B cell (primary cell): ENCODE results near the gene ABL1. TPM values are rescaled to one million over a fixed set of nuclear protein-coding genes. Genes with fewer than 3 reads are reported as not detected.
"Not testable (repeated sequence)": the region's sequence is repeated elsewhere in the genome, so short reads cannot be mapped to it uniquely, and the experiment has no call there.

Experiments
- ATAC-seq: fragments of 200-7000 bp; cut with Tn5 transposase; one replicate; pipeline ENCODE4 v1.10.0; 2021; ENCODE audit warnings: low read depth, mild to moderate bottlenecking, moderate number of reproducible peaks, moderate library complexity
- CTCF ChIA-PET: fragments of 350-600 bp; sonication (Branson Sonifier 250); formaldehyde crosslinking; loops from one replicate; lab custom pipeline; 2021; ENCODE audit warnings: antibody characterized with exemption, inconsistent platforms; lab: Charles Lee
- POLR2A ChIA-PET: fragments of 350-600 bp; sonication (Branson Sonifier 250); formaldehyde crosslinking; loops from one replicate; lab custom pipeline; 2021; ENCODE audit warnings: antibody characterized with exemption; lab: Charles Lee
- DNase-seq: peaks from one replicate; pipeline ENCODE4 v3.0.0; 2013
- H2AFZ ChIP-seq: 2 replicates; pipeline ENCODE4 v1.6.1; 2012; ENCODE audit warnings: mild to moderate bottlenecking, low read depth, low read length; ENCODE audit not compliant: insufficient read depth, poor library complexity, severe bottlenecking
- H3K27ac ChIP-seq, 2 donors: 1 replicate in 1 of 2; 2 replicates in 1 of 2; pipeline ENCODE4 v1.5.1; 2012 to 2013; ENCODE audit warnings: low read length in 2 of 2, mild to moderate bottlenecking in 2 of 2, moderate library complexity in 1 of 2
- H3K27me3 ChIP-seq, 4 experiments: fragments of 200-600 bp in 1 of 4; sonication (generic) in 1 of 4; replicated peaks in 1 of 4; 1 replicate in 2 of 4; 2 replicates in 2 of 4; pipeline versions ENCODE4 v1.6.1 to v1.7.0; 2013 to 2016; ENCODE audit warnings: low read length in 3 of 4, mild to moderate bottlenecking in 2 of 4, mixed read lengths in 1 of 4, moderate library complexity in 1 of 4; ENCODE audit not compliant: insufficient read depth in 4 of 4, control insufficient read depth in 3 of 4; ENCODE audit errors: control extremely low read depth in 1 of 4
- H3K36me3 ChIP-seq, 2 experiments: replicated peaks in 1 of 2; 1 replicate in 1 of 2; 2 replicates in 1 of 2; pipeline versions ENCODE4 v1.6.1 to v1.7.1; 2013; ENCODE audit warnings: low read length in 1 of 2; ENCODE audit not compliant: insufficient read depth in 2 of 2, control insufficient read depth in 1 of 2; ENCODE audit errors: control extremely low read depth in 1 of 2, extremely low read depth in 1 of 2
- H3K4me1 ChIP-seq, 2 donors: fragments of 200-600 bp in 1 of 2; sonication (generic) in 1 of 2; 1 replicate in 1 of 2; 2 replicates in 1 of 2; pipeline versions ENCODE4 v1.5.1 to v1.6.1; 2013 to 2017; ENCODE audit warnings: low read length in 2 of 2; ENCODE audit not compliant: control insufficient read depth in 2 of 2, insufficient read depth in 2 of 2
- H3K4me2 ChIP-seq: replicated peaks from 2 replicates; pipeline ENCODE3; 2012; ENCODE audit warnings: mild to moderate bottlenecking, low read depth, low read length; ENCODE audit not compliant: poor library complexity, severe bottlenecking
- H3K4me3 ChIP-seq, 5 experiments: fragments of 200-600 bp in 1 of 5; sonication (generic) in 1 of 5; 1 replicate in 3 of 5; 2 replicates in 2 of 5; pipeline versions ENCODE4 v1.5.1 to v1.7.0; 2011 to 2016; ENCODE audit warnings: low read length in 4 of 5, mild to moderate bottlenecking in 4 of 5, low read depth in 2 of 5, control low read depth in 1 of 5, moderate library complexity in 1 of 5; ENCODE audit not compliant: insufficient read depth in 1 of 5; ENCODE audit errors: control extremely low read depth in 1 of 5, extremely low read depth in 1 of 5
- H3K79me2 ChIP-seq: fragments of 200-600 bp; sonication (generic); one replicate; pipeline ENCODE4 v1.6.0; 2016; ENCODE audit warnings: low read length; ENCODE audit not compliant: control insufficient read depth, insufficient read depth
- H3K9ac ChIP-seq: fragments of 200-600 bp; sonication (generic); 2 replicates; pipeline ENCODE4 v1.6.1; 2017; ENCODE audit warnings: mild to moderate bottlenecking, low read length, moderate library complexity
- H3K9me3 ChIP-seq, 3 donors: one replicate each; pipeline versions ENCODE4 v1.6.1 to v1.7.1; 2013; ENCODE audit warnings: low read length in 2 of 3; ENCODE audit not compliant: control insufficient read depth in 2 of 3, insufficient read depth in 1 of 3; ENCODE audit errors: control extremely low read depth in 1 of 3
- H4K20me1 ChIP-seq: 2 replicates; pipeline ENCODE4 v1.6.0; 2012; ENCODE audit warnings: mild to moderate bottlenecking, low read length; ENCODE audit not compliant: insufficient read depth, control insufficient read depth, poor library complexity, severe bottlenecking
- H3K27ac Mint-ChIP-seq: one replicate; pipeline ENCODE4 v1.8.0; 2021; ENCODE audit warnings: mixed read lengths
- H3K27me3 Mint-ChIP-seq: one replicate; pipeline ENCODE4 v1.8.0; 2021; ENCODE audit warnings: mixed read lengths
- H3K4me1 Mint-ChIP-seq: one replicate; pipeline ENCODE4 v1.8.0; 2021; ENCODE audit warnings: mixed read lengths
- H3K4me3 Mint-ChIP-seq: one replicate; pipeline ENCODE4 v1.8.0; 2021; ENCODE audit warnings: mixed read lengths
- H3K9me3 Mint-ChIP-seq: one replicate; pipeline ENCODE4 v1.8.0; 2022; ENCODE audit warnings: mixed read lengths; ENCODE audit not compliant: insufficient read depth
- EZH2 ChIP-seq: IDR thresholded peaks from 2 replicates; pipeline ENCODE4 v1.6.1; 2012; ENCODE audit warnings: borderline replicate concordance, low read depth, mild to moderate bottlenecking, moderate library complexity, low read length; ENCODE audit not compliant: insufficient read depth, poor library complexity, severe bottlenecking
- WGBS: methylation state at CpG from one replicate; pipeline ENCODE4 v1.1.5; 2013; ENCODE audit warnings: missing lambda C conversion rate; ENCODE audit not compliant: insufficient coverage; 5-methylcytosine and 5-hydroxymethylcytosine counted together
- intact Hi-C: fragments of 100-400 bp; cut with micrococcal nuclease; formaldehyde crosslinking; loops from one replicate; pipeline ENCODE4 v1.10.0; 2022
- polyA plus RNA-seq: library from polyadenylated mRNA; depleted of rRNA; stranded (reverse); fragments of >200 nt; gene quantifications from 2 replicates; pipeline ENCODE4 v1.2.3, GENCODE V29; 2012
- total RNA-seq, 2 donors: library from RNA; stranded (reverse); fragments of 120-200 nt in 1 of 2; gene quantifications; 1 replicate in 1 of 2; 2 replicates in 1 of 2; pipeline versions ENCODE4 v1.2.3 to v1.2.4, GENCODE V29; 2013 to 2022
- TF ChIP-seq, protein P1 (sequence below): fragments of 200-600 bp; IDR thresholded peaks from one replicate; pipeline ENCODE4 v1.8.0; 2022; ENCODE audit warnings: antibody characterized with exemption, mild to moderate bottlenecking

ABL1 gene
- total and polyA plus RNA-seq, 2 donors (not counting 1 experiment from before 2014, with no cell fraction given) = 11.9 to 46.0 TPM

DNA sequence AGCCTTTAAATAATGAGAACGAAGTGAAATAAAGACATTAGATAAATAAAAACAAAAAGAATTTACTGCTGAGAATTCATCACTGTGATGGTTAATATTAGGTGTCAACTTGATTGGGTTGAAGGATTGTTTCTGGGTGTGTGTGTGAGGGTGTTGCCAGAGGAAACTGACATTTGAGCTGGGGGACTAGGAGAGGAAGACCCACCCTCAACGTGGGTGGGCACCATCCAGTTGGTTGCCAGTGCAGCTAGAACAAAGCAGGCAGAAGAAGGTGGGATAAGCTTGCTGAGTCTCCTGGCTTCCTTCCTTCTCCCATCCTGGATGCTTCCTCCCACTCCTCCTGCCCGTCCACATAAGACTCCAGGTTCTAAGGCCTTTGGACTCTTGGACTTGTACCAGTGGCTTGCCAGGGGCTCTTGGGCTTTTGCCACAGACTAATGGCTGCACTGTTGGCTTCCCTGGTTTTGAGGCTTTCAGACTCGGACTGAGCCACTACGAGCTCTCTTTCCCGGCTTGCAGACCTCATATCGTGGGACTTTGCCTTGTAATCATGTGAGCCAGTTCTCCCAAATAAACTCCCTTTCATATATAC, 43.7 kb upstream of the ABL1 start:
- Histone ChIP-seq H3K9me3 (peaks cover 0 to 14% (median 8%) of the 10 kb centered on the region in 3 donors), H4K20me1 (peaks cover 25% of the 10 kb centered on the region), H3K27ac (no peak overlapping the region), H3K4me3 (no peak overlapping the region), H3K36me3 (no peaks in the 10 kb centered on the region), H3K9ac (no peak overlapping the region), H3K4me1 (no peaks in the 10 kb centered on the region), H3K79me2 (peaks cover 39% of the 10 kb centered on the region), H2AFZ (no peak overlapping the region), H3K4me2 (no peak overlapping the region), H3K27me3 (no peaks in the 10 kb centered on the region)
- TF ChIP-seq, protein P1, sequence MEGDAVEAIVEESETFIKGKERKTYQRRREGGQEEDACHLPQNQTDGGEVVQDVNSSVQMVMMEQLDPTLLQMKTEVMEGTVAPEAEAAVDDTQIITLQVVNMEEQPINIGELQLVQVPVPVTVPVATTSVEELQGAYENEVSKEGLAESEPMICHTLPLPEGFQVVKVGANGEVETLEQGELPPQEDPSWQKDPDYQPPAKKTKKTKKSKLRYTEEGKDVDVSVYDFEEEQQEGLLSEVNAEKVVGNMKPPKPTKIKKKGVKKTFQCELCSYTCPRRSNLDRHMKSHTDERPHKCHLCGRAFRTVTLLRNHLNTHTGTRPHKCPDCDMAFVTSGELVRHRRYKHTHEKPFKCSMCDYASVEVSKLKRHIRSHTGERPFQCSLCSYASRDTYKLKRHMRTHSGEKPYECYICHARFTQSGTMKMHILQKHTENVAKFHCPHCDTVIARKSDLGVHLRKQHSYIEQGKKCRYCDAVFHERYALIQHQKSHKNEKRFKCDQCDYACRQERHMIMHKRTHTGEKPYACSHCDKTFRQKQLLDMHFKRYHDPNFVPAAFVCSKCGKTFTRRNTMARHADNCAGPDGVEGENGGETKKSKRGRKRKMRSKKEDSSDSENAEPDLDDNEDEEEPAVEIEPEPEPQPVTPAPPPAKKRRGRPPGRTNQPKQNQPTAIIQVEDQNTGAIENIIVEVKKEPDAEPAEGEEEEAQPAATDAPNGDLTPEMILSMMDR = no peak
- TF ChIP-seq EZH2 = no peak
- intact Hi-C loops = no loop called here
- ChIA-PET CTCF (no interaction called here), POLR2A (no interaction called here)
- 97% methylated on average over 5 of the region's 7 CpGs for WGBS
- H3K27me3 Mint-ChIP-seq = no peaks in the 10 kb centered on the region
- ATAC-seq (no peak), DNase-seq (no peak)
- peaks cover 8% of the 10 kb centered on the region for H3K9me3 Mint-ChIP-seq
- H3K4me1 Mint-ChIP-seq = peaks cover 4% of the 10 kb centered on the region
- H3K27ac Mint-ChIP-seq = no peak overlapping the region
- no peak overlapping the region for H3K4me3 Mint-ChIP-seq

DNA sequence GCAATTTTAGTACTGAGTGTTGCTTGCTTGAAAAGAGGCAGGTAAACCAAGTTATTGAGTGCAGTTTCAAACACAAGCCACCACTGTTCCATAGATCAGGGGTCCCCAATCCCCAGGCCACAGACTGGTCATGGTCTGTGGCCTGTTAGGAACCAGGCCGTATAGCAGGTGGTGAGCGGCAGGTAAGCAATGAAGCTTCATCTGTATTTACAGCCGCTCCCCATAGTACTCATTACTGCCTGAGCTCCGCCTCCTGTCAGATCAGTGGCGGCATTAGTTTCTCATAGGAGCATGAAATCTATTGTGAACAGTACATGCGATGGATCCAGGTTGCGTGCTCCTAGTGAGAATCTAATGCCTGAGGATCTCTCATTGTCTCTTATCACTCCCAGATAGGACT, 41.5 kb upstream of the ABL1 start:
- ChIA-PET CTCF (no interaction called here), POLR2A (no interaction called here)
- TF ChIP-seq, protein P1 = no peak
- no peak for TF ChIP-seq EZH2
- H3K4me2 ChIP-seq = no peak overlapping the region
- H3K27me3 Mint-ChIP-seq = no peaks in the 10 kb centered on the region
- DNase-seq (no peak), ATAC-seq (no peak)
- no peak overlapping the region for H3K9ac ChIP-seq
- H3K79me2 ChIP-seq = peaks cover 26% of the 10 kb centered on the region
- no peak overlapping the region for H2AFZ ChIP-seq
- no peak overlapping the region for H3K4me3 Mint-ChIP-seq
- no peak overlapping the region for H3K27ac Mint-ChIP-seq
- no peaks in the 10 kb centered on the region for H3K36me3 ChIP-seq
- H3K4me3 ChIP-seq = no peak overlapping the region
- H3K4me1 ChIP-seq = no peaks in the 10 kb centered on the region
- H3K27me3 ChIP-seq = no peaks in the 10 kb centered on the region
- H3K27ac ChIP-seq = no peak overlapping the region
- intact Hi-C loops = no loop called here
- WGBS = 100% methylated on average over 5 of the region's 7 CpGs
- H4K20me1 ChIP-seq = peaks cover 11% of the 10 kb centered on the region
- H3K9me3 ChIP-seq = peaks cover 0 to 14% (median 4%) of the 10 kb centered on the region in 3 donors
- H3K9me3 Mint-ChIP-seq = peaks cover 8% of the 10 kb centered on the region
- H3K4me1 Mint-ChIP-seq = peaks cover 8% of the 10 kb centered on the region

DNA sequence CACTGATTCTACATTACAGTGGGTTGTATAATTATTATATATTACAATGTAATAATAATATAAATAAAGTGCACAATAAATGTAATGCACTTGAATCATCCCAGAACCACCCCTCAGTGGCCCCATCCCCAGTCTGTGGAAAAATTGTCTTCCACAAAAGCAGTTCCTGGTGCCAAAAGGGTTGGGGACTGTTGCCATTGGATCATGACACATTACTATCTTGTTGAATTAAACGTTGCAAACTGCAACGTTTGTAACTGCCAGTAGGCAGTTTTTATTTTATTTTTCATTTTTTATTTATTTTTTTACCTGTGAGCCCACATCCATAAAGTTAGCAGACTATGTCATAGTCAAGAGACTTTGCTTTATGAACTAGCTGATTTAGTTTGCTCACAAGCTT, 41.0 kb upstream of the ABL1 start:
- WGBS = no CpG with 5 or more reads among the region's 2 CpGs
- CTCF ChIA-PET = not testable (repeated sequence)

More for the DNA sequence above, 41.0 kb upstream of the ABL1 start:
- H3K4me3 ChIP-seq, H3K27me3 Mint-ChIP-seq, H3K9ac ChIP-seq, H3K27me3 ChIP-seq, intact Hi-C loops, H3K27ac Mint-ChIP-seq, H3K4me2 ChIP-seq, POLR2A ChIA-PET, H3K9me3 Mint-ChIP-seq, H3K4me1 ChIP-seq, H3K36me3 ChIP-seq, H3K27ac ChIP-seq, H2AFZ ChIP-seq, H3K4me3 Mint-ChIP-seq, DNase-seq, ATAC-seq, H3K4me1 Mint-ChIP-seq: not testable (repeated sequence)
- Histone ChIP-seq H4K20me1 (peaks cover 11% of the 10 kb centered on the region), H3K9me3 (peaks cover 0 to 11% (median 4%) of the 10 kb centered on the region in 3 donors), H3K79me2 (peaks cover 24% of the 10 kb centered on the region)
